Kidney (tissue), 14 donors: ENCODE data around the gene OPN1SW. TPM values are rescaled to one million over a fixed set of nuclear protein-coding genes. Genes with fewer than 3 reads are reported as not detected.

Experiments used
- DNase-seq, 5 donors: peaks; one replicate each; pipeline ENCODE4 v3.0.0-alpha.2; 2013 to 2020
- FAIRE-seq: peaks from 2 replicates; lab custom pipeline; 2012; peaks lifted over from hg19 to GRCh38; lab: Jason Lieb, UNC
- H3K27ac ChIP-seq, 2 donors: one replicate each; pipeline ENCODE4 v1.7.0; 2013; ENCODE audit warnings: low read depth in 2 of 2, low read length in 2 of 2, inconsistent platforms in 1 of 2
- H3K27me3 ChIP-seq: one replicate; pipeline ENCODE4 v1.7.1; 2013; ENCODE audit warnings: low read length, inconsistent platforms; ENCODE audit not compliant: control insufficient read depth, insufficient read depth
- H3K36me3 ChIP-seq, 3 donors: one replicate each; pipeline versions ENCODE4 v1.7.0 to v1.7.1; 2013; ENCODE audit warnings: low read length in 3 of 3, control low read depth in 1 of 3, inconsistent platforms in 1 of 3; ENCODE audit not compliant: insufficient read depth in 3 of 3, control insufficient read depth in 2 of 3
- H3K4me1 ChIP-seq, 3 donors: one replicate each; pipeline versions ENCODE4 v1.7.0 to v1.7.1; 2013; ENCODE audit warnings: low read length in 3 of 3, inconsistent platforms in 1 of 3, low read depth in 1 of 3; ENCODE audit not compliant: control insufficient read depth in 2 of 3, insufficient read depth in 2 of 3
- H3K4me3 ChIP-seq, 3 donors: one replicate each; pipeline versions ENCODE4 v1.7.0 to v1.8.1; 2013; ENCODE audit warnings: low read length in 3 of 3, control low read depth in 1 of 3, inconsistent platforms in 1 of 3
- H3K9ac ChIP-seq, 3 donors: one replicate each; pipeline versions ENCODE4 v1.7.0 to v1.7.1; 2013; ENCODE audit warnings: low read length in 3 of 3, control low read depth in 1 of 3, inconsistent platforms in 1 of 3
- H3K9me3 ChIP-seq, 3 donors: one replicate each; pipeline versions ENCODE4 v1.7.0 to v1.7.1; 2013; ENCODE audit warnings: low read length in 3 of 3, control low read depth in 1 of 3, inconsistent platforms in 1 of 3; ENCODE audit not compliant: control insufficient read depth in 2 of 3, insufficient read depth in 1 of 3
- CTCF ChIP-seq: IDR thresholded peaks from 3 replicates; pipeline ENCODE4 v1.5.1; 2012; ENCODE audit warnings: mild to moderate bottlenecking, moderate library complexity, borderline replicate concordance; ENCODE audit not compliant: insufficient read depth; ENCODE audit errors: extremely low read depth
- intact Hi-C: fragments of 100-400 bp; cut with DNase I; formaldehyde crosslinking; loops from one replicate; pipeline ENCODE4 v1.11.1; 2022
- polyA plus RNA-seq: library from polyadenylated mRNA; stranded (reverse); fragments of 350-450 nt; fragmentation: Illumina TruSeq; extraction: RNeasy Lipid Tissue Mini Kit (QIAGEN cat#74804); gene quantifications from one replicate; pipeline ENCODE4 v1.2.3, GENCODE V29; 2014; ENCODE audit warnings: low read depth, low replicate concordance; ENCODE audit not compliant: insufficient read depth
- total RNA-seq: library from RNA; stranded (reverse); fragmentation: NEBNext Ultra II Directional; extraction: Animal tissue kit (Norgen Biotek cat#: 25700); gene quantifications from one replicate; pipeline ENCODE4 v1.2.1, GENCODE V29; 2021
- donor health status: control.
- donor health status: control.
- donor health status: control.
- donor health status: control.
- donor health status: control.
- donor health status: DM: yes; HTN: yes; CAD: no.
- donor health status: Normal renal cell carcinoma (clear cell type).

OPN1SW gene
- total and polyA plus RNA-seq, 2 donors from 2014 or later = not detected

- intact Hi-C loops = no loop called here
- TF ChIP-seq CTCF = no peak
- peaks cover 2 to 17% (median 10%) of the 10 kb centered on the region in 3 donors for H3K4me1 ChIP-seq
- peak overlapping the region; percentile 83 to 92 (median 86) for H3K9ac ChIP-seq
- H3K27ac ChIP-seq = peak overlapping the region; percentile 71 to 95
- H3K4me3 ChIP-seq = peak overlapping the region; percentile 96 to 98 (median 98)
- DNase-seq (no peak), FAIRE-seq (no peak)
- H3K9me3 ChIP-seq = no peaks in the 10 kb centered on the region
- no peaks in the 10 kb centered on the region for H3K27me3 ChIP-seq
- H3K36me3 ChIP-seq = no peaks in the 10 kb centered on the region
Measured at GRCh38 chr7:128738570-128739047, 37.0 kb downstream of the OPN1SW start.

- FAIRE-seq (no peak), DNase-seq (peak in 2 of 5 donors; percentile 47 to 78)
- intact Hi-C loops = no loop called here
- Histone ChIP-seq H3K36me3 (no peaks in the 10 kb centered on the region), H3K27ac (no peak overlapping the region), H3K4me3 (no peak overlapping the region), H3K9ac (peak overlapping the region in 1 of 3 donors; percentile 92), H3K27me3 (no peaks in the 10 kb centered on the region), H3K4me1 (peaks cover 2 to 17% (median 10%) of the 10 kb centered on the region in 3 donors), H3K9me3 (no peaks in the 10 kb centered on the region)
- no peak for TF ChIP-seq CTCF
Measured at GRCh38 chr7:128737867-128738385, 37.7 kb downstream of the OPN1SW start.

- no peak for TF ChIP-seq CTCF
- Histone ChIP-seq H3K36me3 (no peaks in the 10 kb centered on the region), H3K27ac (no peak overlapping the region), H3K9me3 (no peaks in the 10 kb centered on the region), H3K9ac (no peak overlapping the region), H3K4me3 (no peak overlapping the region), H3K4me1 (peaks cover 2 to 17% (median 10%) of the 10 kb centered on the region in 3 donors), H3K27me3 (no peaks in the 10 kb centered on the region)
- DNase-seq (no peak), FAIRE-seq (no peak)
- intact Hi-C loops = no loop called here
Measured at GRCh38 chr7:128737441-128737840, 38.2 kb downstream of the OPN1SW start.
